ENCODE measurements around the gene TSPYL6. TPM values are rescaled to one million over a fixed set of nuclear protein-coding genes. Genes with fewer than 3 reads are reported as not detected.

The TSPYL6 gene
- total RNA-seq, 2 donors from 2014 or later = 0.14 TPM; not detected in 1

GRCh38 chr2:54290356-54291025, 34.5 kb upstream of the TSPYL6 start:
- Histone ChIP-seq H3K27me3 (replicated peaks; ENCODE audit: insufficient read depth) (no peaks in the 10 kb centered on the region), H3K4me1 (ENCODE audit: control insufficient read depth in 1 of 2, low read depth in 2 of 2) (peaks cover 0 to 6% of the 10 kb centered on the region in 2 donors), H3K27ac (no peak overlapping the region), H3K36me3 (no peaks in the 10 kb centered on the region), H3K9me3 (no peaks in the 10 kb centered on the region), H3K4me3 (peak overlapping the region; percentile 8)
- no peak for TF ChIP-seq CTCF (IDR thresholded peaks at IDR 0.05)
- ATAC-seq (ENCODE audit: insufficient number of reproducible peaks, low FRiP score, low read depth) = no peak
- no peak for DNase-seq (ENCODE audit: low spot score)

GRCh38 chr2:54289917-54290316, 33.9 kb upstream of the TSPYL6 start:
- Histone ChIP-seq H3K4me1 (ENCODE audit: control insufficient read depth in 1 of 2, low read depth in 2 of 2) (peaks cover 0 to 6% of the 10 kb centered on the region in 2 donors), H3K9me3 (no peaks in the 10 kb centered on the region), H3K27ac (no peak overlapping the region), H3K4me3 (peak overlapping the region; percentile 8), H3K27me3 (replicated peaks; ENCODE audit: insufficient read depth) (no peaks in the 10 kb centered on the region), H3K36me3 (no peaks in the 10 kb centered on the region)
- TF ChIP-seq CTCF (IDR thresholded peaks at IDR 0.05) = no peak
- no peak for ATAC-seq (ENCODE audit: insufficient number of reproducible peaks, low FRiP score, low read depth)
- no peak for DNase-seq (ENCODE audit: low spot score)

- no peaks in the 10 kb centered on the region for H3K27me3 ChIP-seq (replicated peaks; ENCODE audit: insufficient read depth)
- no peak overlapping the region for H3K27ac ChIP-seq
- no peak for TF ChIP-seq CTCF (IDR thresholded peaks at IDR 0.05)
- no peak for ATAC-seq (ENCODE audit: insufficient number of reproducible peaks, low FRiP score, low read depth)
- DNase-seq (ENCODE audit: low spot score) = no peak
- no peaks in the 10 kb centered on the region for H3K36me3 ChIP-seq
- no peak overlapping the region for H3K4me3 ChIP-seq
- H3K9me3 ChIP-seq = no peaks in the 10 kb centered on the region
- H3K4me1 ChIP-seq (ENCODE audit: control insufficient read depth in 1 of 2, low read depth in 2 of 2) = peaks cover 0 to 7% of the 10 kb centered on the region in 2 donors
Observed at GRCh38 chr2:54287532-54287931, 31.5 kb upstream of the TSPYL6 start.

- Histone ChIP-seq H3K4me1 (ENCODE audit: control insufficient read depth in 1 of 2, low read depth in 2 of 2) (peaks cover 0 to 12% of the 10 kb centered on the region in 2 donors), H3K36me3 (no peaks in the 10 kb centered on the region), H3K4me3 (no peak overlapping the region), H3K27me3 (replicated peaks; ENCODE audit: insufficient read depth) (no peaks in the 10 kb centered on the region), H3K9me3 (no peaks in the 10 kb centered on the region), H3K27ac (no peak overlapping the region)
- no peak for TF ChIP-seq CTCF (IDR thresholded peaks at IDR 0.05)
- DNase-seq (ENCODE audit: low spot score) (no peak), ATAC-seq (ENCODE audit: insufficient number of reproducible peaks, low FRiP score, low read depth) (no peak)
Observed at GRCh38 chr2:54285451-54285850, 29.4 kb upstream of the TSPYL6 start.

GRCh38 chr2:54284826-54285225, 28.8 kb upstream of the TSPYL6 start:
- Histone ChIP-seq H3K9me3 (no peaks in the 10 kb centered on the region), H3K36me3 (no peaks in the 10 kb centered on the region), H3K27me3 (replicated peaks; ENCODE audit: insufficient read depth) (no peaks in the 10 kb centered on the region), H3K4me1 (ENCODE audit: control insufficient read depth in 1 of 2, low read depth in 2 of 2) (peaks cover 0 to 12% of the 10 kb centered on the region in 2 donors), H3K4me3 (no peak overlapping the region), H3K27ac (no peak overlapping the region)
- TF ChIP-seq CTCF (IDR thresholded peaks at IDR 0.05) = no peak
- ATAC-seq (ENCODE audit: insufficient number of reproducible peaks, low FRiP score, low read depth) (no peak), DNase-seq (ENCODE audit: low spot score) (no peak)
